ENCODE results near the gene RASGEF1C.

Gene RASGEF1C

DNA sequence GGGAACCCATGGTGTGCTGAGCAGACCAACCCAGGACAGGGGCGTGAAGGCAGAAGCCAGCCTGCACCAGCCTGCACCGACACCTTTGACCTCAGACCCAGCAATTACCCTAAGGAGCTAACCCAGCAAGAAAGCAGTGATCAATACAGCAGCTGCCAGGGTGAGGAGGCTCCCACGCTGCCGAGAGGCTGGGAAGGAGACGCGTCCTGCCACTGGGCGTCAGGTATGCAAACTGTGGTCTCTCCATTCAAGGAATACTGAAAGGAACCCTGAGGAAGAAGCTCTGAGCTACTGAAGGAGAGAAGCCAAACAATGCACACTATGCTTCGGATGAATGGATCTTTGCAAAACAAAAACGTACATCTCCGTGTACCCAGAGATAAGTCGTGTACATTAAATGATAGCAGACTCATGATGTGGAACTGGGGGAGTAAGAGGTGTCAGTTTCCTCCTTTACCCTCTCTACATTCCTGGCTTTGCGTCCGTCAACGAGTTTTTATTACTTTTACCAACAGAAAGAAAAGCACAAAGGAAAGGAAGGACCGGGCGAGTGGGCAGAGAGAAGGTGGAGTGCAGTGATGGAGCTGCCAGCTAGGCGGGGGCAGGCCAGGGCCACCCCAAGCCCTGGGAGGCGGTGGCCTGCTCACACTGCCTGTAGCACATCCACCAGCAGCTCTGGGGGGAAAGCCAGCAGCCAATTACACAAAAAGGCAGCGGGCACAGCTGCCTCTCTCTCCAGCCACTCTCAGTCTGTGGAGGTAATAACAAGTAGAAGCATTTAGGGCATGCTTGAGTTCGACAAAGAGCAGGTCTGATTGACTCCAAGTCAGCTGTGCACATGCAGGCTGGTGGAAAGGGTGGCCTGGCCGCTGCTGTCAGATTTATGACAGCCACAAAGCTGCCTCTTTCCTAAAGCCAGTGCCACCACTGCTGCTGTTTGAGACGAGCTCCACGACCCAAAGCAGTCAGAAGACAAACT is 29.3 kb downstream of the RASGEF1C start:
- no peak for DNase-seq

DNA sequence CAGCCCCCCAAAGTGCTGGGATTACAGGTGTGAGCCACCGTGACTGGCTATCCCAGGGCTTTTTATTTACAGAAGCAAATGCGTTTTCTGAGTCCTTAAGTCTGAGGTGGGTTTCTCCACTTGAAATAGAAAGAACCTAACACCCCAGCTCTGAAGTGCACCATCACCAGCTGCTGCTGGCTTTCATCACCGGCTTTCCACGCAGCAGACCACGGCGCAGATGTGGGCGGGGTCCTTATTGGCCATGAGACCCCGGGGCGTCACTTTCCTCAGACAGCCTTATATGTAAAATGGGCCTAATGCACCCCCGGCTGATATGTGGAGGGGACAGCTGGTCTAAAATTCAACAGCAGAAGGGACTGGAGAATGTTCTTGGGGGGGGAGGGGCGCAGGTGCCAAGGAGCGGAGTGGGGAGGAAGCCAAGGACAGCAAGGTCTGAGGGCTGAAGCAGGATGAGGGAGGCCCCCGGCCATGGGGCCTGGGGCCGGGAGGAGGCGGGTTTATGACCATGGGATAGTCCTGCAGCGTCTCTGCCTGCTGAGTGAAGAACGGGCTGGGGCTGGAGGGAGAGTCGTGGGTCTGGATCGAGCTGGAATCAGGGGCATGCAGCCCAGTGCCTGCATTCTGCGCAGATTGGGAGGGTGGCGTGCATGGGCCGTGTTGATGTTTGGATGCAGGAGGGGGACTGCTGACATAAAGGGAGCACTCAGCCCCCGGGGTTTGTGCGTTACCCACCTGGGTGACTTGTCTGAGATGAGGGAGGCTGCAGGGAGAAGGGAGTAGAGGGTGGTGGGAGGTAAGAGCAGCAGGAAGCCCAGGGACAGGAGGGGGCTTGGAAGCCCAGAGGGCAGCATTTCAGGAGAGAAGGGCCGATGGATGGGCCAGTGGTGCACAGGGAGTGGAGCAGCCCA is 30.2 kb downstream of the RASGEF1C start:
- no peak for DNase-seq

DNA sequence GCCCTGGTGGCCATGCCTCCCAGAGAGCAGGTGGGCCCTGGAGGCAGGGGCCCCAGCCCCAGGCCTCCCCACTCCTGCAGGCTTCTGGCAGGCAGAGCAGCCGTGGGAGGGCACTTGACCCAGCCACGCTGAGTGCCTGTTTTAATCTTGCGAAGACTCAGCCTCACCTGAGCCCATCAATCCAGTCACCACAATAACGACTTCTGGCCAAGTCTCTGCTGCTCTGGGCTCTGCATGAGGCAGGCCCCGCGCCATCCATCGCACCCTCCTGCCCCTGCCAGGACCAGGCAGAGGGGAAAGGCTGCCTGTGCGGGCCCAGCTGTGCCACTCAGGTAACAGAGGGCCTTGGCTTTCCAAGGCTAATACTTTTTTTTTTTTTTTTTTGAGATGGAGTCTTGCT is 32.8 kb downstream of the RASGEF1C start:
- no peak for DNase-seq

DNA sequence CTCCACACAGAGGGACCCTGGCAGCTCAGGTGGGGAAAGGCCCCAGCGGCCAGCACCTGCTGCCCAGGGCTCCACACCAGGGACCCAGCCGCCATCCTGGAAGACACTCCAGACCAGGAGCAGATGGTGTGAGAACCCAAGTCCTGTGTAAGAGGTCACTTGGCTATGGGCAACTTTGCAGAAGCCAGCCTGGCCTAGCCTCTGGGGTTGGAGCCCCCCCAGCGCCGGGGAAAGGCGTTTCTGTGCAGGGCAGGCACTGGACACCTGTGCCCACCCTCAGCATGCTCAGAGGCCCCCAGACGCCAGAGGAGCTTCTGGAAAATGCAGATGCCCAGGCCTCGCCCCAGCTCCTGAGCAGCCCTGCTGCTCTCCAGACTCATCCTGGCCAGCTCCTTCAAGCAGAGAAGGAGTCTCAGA is 34.0 kb downstream of the RASGEF1C start:
- DNase-seq = no peak

DNA sequence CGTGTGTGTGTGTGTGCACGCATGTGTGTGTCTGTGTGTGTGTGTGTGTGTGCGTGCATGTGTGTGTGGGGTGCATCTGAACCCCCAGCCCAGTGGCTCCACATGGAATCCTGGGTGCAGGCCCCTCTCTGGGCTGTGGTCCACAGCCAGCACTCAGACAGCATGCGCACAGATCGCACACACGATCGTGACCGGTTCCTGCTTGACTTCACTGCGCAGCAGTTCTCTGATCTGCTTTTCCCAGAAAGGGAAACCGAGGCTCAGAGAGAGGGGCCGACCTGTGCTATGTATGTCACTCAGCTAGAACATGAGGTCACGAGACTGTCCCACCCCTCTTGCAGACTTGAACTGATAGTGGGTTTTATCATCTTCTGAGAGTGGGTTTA is 34.4 kb downstream of the RASGEF1C start:
- DNase-seq = no peak

DNA sequence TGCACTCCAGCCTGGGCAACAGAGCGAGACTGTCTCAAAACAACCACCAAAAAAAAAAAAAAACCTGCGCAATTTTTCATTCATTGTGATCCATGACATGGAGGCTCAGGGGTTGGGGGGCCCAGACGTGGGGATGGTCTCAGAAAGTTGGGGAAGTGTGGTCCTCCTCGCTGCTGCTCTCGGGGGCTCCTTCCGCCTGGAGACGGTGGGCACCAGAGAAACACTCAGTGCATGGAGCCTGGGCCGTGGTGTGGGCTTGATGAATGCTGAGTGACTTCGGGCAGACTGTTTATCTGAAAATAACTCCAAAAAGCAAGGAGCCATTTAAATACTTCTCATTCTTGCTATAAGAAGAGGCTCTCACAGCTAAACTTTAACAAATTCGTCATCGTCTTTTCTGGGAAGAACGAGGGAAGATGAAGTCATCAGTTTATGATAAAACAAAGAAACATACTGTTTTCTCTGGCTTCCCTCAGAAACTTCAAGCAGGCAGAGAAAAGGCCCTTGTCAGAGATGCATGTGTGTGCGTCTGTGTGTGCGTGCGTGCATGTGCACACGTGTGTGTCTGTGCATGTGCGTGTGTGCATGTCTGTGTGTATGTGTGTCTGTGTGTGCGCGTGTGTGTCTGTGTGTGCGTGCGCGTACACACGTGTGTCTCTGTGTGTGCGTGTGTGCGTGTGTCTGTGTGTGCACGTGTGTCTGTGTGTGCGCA is 35.0 kb downstream of the RASGEF1C start:
- no peak for DNase-seq

DNA sequence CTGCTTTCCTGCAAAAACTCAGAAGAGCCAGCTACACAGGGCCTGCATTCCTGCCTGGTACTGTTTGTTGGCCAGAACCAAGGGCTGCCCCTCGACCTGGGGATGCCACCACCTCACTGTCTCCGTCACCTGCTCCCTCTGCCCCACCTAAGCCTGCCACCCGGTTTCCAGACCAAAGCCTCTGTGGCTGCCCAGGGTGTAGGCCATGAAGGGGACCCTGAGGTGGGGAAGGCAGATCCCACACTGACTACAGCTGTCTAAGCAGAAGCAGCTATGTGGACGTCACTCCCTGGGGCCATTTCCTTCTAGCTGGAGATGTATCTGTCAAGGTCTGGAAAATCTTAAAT is 35.8 kb downstream of the RASGEF1C start:
- DNase-seq = no peak

DNA sequence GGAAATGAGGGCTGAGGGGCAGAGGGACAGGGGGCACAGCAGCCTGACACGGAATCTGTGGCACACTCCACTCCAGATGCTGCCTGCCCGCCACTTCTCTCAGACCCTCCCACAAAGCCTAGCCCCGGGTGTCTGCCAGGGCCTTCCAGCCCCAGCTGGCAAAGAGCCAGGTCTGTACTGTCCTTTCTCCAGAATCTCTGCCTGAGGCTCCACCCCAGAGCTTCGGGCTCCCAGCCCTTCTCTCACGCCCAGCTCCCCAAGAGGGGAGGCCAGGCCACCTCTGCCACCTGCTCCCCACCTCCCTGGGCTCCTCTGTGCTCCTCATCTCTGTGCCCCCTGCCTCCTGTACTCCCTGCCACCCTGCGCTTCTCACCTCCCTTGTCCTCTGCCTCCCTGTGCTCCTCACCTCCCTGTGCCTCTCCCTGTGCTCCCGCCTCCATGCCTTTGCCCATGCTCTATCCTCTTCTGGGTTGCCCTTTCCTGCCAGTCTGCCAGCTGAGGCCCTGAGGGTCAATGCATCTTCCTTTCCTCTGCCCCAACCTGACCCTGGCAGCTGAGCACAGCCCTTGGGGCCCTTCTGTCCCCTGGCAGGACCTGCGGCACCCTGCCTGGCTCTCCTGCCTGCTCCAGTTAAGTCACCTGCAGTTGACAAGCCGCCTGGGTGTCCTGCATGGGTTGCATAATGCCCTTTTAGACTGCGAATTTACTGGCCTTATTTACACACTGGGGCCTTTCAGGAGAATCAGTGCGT is 36.4 kb downstream of the RASGEF1C start:
- DNase-seq = no peak

DNA sequence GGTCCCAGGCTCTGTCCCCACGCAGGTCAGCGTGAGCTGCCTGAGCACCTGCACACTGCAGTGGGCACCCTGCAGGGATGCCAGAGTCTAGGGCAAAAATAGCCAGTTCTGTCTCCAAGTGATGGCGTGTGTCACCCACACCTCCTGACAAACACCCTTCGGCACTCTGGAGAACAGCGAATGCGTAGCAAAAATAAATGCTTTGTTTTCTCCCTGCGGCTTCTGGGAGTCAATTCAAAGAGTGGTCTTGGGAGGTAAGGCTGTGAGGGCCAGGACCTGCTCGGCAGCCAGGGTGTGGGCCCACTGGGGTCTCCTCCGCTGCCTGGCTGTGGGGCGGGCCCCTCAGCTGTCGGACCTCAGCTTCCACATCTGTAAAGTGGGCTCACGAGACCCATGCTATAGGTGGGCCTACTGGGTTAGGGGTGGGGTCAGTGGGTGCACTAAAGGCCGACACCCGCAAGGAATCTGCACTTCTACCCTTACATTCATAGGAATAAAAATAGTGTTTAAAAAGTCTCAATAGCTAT is 37.4 kb downstream of the RASGEF1C start:
- DNase-seq = no peak

DNA sequence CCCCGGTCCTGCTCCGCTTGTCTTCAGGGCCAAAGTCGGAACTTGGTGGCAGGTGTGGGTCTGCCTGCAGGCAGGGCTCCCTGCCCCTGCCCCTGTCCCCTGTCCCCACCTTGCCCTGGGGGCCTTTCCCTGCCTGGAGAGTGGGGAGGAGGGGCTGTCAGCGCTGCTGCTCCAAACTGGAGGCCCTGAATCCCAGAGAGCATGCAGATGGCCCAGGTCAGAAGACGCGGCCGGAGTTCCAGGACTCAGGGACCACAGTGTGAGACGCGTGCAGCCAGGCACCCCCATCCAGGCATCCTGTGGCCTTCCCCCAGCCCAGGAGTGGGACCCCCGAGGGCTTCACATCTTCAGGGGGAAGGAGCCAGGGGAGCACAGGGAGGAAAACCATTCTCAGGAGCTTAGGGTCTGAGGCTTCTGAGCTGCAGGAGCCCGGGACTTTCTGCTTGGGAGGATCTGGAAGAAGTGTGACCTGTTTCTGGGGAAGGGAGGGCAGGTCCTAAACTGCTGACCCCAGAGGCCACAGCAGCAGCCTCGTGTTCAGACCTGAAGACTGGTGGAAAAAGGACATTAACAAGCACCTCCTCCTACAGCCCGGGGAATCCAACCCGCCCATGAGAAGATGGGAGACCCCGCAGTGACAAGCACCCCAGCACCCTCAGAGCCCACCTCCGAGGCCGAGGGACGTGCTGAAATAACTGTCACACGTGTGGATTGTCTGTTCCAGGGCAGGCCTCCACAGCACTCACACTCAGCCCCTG is 38.0 kb downstream of the RASGEF1C start:
- DNase-seq = no peak

DNA sequence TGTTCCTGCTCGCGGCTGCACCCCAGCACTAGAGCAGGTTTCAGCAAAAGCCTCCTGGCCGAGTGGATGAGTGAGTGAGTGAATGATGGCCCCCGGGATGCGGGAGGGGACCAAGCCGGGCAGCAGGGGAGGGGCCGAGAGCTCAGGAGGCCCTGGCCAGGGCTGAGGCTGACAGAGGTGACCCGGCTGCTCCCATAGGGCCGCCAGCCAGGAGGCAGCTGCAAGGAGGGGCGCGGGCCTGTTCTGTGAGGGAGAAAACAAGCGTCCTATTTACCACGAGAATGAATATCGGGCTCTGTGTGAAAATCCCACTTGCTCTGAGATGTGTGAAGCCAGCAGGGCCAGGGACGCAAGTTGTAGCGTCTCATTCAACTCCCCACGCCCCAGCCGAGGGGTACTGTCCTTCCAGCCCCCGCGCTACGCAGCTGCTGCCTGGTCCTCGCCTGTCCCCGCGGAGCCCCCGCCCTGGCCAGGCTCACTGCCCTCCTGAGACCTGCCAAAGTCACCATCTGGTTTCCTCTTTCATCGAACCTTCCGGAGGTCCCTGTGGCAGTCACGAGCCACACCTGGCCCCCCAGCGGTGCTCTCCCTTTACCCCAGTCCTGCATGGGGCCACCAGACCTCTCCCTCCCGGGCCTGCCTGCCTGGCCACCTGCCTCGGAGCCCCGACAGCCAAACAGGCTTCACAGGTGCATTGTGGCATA is 38.8 kb downstream of the RASGEF1C start:
- DNase-seq = no peak

DNA sequence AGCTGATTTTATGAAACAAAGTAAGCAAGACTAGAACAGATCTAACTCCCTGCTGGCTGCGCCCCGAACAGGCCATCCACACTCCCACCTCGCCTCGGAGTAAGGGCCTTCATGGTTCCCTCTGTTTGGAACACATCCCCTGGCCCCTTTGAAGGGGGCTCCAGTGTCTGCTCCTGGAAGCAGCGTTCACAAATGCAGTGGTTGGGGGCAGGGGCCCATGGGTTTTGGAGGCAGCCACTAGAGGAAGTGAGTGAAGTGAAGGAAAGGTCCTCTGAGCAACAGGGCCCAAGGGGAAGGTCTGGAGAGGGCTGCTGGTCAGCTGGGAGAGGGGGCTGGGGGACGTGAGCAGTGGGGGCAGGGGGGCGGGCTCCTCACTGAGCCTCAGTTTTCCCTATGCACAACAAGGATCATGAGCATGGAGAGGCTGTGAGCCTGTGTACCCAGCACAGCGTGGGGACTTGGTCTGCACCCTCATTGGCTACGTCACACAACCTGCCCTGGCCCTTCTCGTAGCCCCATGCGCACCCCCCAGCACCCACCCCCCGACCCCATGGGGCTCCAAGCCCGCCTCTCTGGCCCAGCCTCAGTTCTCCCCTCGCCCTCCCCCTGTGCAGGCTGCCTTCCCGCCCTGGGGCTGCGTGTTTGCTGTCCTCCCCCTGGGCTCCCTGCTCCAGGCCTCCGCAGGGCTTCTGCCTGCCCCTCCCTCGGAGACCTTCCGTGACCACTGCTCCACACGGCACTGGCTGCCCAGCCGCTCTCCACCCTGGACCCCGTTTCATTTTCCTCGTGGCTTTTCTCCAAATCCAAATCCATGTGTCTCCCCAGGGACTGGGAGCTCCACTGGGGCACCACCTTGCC is 39.5 kb downstream of the RASGEF1C start:
- no peak for DNase-seq

DNA sequence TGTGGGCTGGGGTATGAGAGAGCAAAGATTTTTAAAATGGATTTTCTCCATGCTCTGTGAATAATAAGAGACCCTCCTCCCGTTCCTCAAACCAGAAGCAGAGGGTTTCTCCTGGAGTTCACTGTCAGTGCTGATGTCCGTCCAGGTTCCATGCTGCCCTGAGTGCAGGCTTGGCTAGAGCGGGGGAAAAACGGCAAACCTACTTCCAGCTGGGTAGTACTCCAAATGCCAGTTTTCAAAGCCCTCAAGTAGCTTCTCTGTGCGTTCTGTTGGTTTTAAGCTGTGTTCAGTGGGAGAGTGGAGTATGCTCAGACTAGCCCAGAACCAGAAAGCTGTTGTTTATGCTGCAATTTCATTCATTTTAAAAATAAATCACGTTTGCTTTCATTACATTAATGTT is 40.3 kb downstream of the RASGEF1C start:
- DNase-seq = no peak

DNA sequence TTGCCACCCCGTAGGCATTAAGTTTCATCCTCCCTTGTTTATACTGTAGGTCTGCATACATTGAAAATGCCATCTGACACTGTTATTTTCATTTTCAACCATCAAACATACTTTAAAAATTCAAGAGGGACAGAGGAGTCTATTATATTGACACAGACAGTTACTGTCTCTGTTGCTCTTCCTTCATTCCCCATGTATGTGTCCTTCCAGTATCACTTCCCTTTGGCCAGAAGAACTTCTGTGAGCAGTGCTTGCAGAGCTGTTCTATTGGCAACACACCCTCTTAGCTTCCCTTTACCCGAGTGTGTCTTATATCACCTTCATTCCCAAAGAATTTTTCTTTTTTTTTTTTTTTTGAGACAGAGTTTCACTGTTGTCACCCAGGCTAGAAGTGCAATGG is 42.8 kb downstream of the RASGEF1C start:
- no peak for DNase-seq

DNA sequence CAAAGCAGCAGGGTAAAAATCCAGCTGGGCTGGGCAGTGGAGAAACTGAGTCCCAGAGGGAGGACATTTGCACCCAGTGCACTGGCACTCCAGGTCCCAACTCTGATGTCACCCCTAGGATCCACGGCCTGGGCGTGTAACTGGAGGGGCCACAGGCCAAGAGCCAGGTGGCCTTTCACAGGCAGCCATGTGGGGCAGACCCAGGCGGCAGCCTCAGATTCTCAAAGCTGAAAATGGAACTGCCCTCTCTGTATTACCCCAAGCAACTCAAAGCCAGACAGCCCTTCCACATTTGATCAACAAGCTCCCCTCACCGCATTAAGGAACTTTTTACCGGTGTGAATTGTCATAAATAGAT is 46.7 kb downstream of the RASGEF1C start:
- no peak for DNase-seq

DNA sequence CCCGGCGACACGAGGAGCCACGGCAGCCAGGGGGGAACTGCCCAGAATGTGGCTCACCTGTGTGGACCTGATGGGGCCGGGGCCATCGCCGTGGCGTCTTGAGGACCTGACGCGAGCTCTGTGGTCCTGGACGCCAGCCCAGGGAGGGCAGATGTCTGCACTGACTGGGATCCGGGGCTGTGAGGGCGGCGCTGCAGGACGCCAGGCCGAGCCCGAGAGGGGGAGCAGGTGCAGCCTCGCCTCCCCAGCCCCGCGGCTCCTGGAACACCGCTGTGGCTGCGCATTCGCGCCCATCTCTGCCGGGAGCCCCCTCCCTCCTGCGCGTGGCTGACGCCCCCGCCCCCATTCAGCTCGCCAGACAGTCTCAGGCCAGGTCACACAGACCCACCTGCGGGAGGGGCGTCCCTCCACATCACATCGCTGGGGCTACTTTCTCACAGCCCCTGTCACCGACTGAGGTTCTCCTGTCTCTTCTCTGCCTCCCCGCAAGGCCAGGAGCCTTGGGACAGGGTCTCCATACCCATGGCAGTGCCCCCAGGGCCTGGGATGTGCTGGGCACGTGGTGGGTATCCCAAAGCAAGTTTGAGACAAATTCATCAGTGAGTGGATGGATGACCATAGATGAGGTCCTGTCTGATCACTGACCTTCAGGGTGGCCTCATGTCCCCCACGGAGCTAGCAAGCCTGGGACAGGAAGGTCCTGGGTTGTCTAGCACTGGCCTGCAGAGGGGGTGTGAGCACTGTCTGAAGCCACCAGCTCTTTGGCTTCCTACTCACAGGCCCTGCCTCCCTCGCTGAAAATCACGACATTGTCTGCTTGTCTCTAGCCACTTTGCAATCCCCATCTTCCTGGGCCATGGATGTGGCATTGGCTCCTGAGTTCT is 47.3 kb downstream of the RASGEF1C start:
- DNase-seq = no peak

DNA sequence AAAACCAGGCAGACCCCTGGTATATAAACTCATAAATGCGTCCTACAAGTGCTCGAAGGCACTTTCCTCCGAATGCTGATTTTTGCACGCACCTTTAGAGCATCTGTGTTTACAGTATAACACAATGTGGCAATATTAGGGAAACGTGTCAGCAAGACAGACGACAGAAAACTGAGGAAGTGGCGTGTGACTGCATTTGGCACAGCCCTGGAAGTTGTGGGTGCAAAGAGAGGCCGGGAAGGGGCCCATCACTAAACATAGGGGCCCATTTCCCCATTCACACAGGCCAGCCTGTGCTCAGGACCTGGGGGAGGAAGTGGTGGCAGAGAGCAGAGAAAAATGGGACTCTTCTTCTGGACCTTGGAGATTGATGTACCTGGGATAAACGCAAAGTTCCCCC is 48.2 kb downstream of the RASGEF1C start:
- DNase-seq = no peak

DNA sequence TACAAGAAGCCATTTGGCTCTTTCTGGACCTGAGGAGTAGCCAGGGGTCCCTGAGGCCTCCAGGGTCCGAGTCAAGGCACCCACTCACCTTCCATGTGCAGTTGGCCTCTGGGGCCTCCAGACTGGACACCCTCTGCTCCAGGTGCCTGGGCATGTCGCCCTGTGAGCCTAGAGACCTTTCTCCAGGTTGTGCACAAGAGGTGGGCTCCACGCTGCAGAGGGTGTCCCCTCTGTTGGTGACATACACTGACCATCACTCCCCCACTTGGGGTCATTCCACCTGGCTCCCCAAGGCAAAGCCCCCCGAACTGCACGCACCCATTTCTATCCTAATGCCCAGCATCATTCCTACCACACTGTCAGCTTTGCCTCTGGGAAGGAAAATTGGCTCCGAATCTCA is 48.8 kb downstream of the RASGEF1C start:
- DNase-seq = no peak

DNA sequence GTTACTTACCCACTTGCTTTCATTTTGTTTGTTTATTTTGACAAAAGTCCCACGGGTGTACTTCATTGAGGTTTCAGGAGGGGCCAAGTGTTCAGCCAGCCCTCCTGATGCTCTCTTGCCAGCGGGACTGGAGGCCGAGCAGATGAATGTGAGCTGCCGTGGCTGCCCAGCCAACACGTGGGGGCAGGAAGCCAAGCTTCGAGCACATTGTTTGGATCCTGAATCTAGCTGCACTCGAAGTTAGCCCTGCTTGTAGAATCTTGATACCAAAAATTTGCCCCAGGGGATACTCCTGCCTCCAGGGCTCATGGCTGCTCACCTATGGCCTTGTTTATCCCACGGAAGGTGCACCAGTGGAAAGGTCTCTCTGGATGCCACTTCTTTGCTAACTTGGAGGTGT is 49.3 kb downstream of the RASGEF1C start:
- no peak for DNase-seq
